ENCODE data around the gene H2BK1.

H2BK1 gene

GRCh38 chr7:151210087-151210854, at the start of gene H2BK1:
TSS of gene H2BK1 (minus strand) at chr7:151210488. CDS start at chr7:151210318, 170 bp downstream.
- DNase-seq (ENCODE audit: insufficient read length, low spot score) (no peak), FAIRE-seq (no peak)
- no peak for TF ChIP-seq CTCF (IDR thresholded peaks at IDR 0.05; ENCODE audit: insufficient read depth, missing control alignments)

GRCh38 chr7:151257990-151258389, 47.7 kb upstream of the H2BK1 start:
- FAIRE-seq (no peak), DNase-seq (ENCODE audit: insufficient read length, low spot score) (no peak)
- no peak for TF ChIP-seq CTCF (IDR thresholded peaks at IDR 0.05; ENCODE audit: insufficient read depth, missing control alignments)

GRCh38 chr7:151256410-151257045, 46.2 kb upstream of the H2BK1 start:
- no peak for DNase-seq (ENCODE audit: insufficient read length, low spot score)
- FAIRE-seq, result no peak
- TF ChIP-seq CTCF (IDR thresholded peaks at IDR 0.05; ENCODE audit: insufficient read depth, missing control alignments), result no peak

- no peak for TF ChIP-seq CTCF (IDR thresholded peaks at IDR 0.05; ENCODE audit: insufficient read depth, missing control alignments)
- no peak for DNase-seq (ENCODE audit: insufficient read length, low spot score)
- no peak for FAIRE-seq
These were observed 45.1 kb upstream of the H2BK1 start for GRCh38 chr7:151255390-151255789.

- no peak for FAIRE-seq
- TF ChIP-seq CTCF (IDR thresholded peaks at IDR 0.05; ENCODE audit: insufficient read depth, missing control alignments), result no peak
- no peak for DNase-seq (ENCODE audit: insufficient read length, low spot score)
These were observed 44.6 kb upstream of the H2BK1 start for GRCh38 chr7:151254851-151255250.

GRCh38 chr7:151254316-151254715, 44.0 kb upstream of the H2BK1 start:
- FAIRE-seq, result no peak
- TF ChIP-seq CTCF (IDR thresholded peaks at IDR 0.05; ENCODE audit: insufficient read depth, missing control alignments), result no peak
- no peak for DNase-seq (ENCODE audit: insufficient read length, low spot score)
